ENCODE data around the gene CHRNB2. TPM values are rescaled to one million over a fixed set of nuclear protein-coding genes. Genes with fewer than 3 reads are reported as not detected.

Gene CHRNB2
- total and polyA plus RNA-seq, 2 experiments from 2014 or later, result 0.12 TPM; not detected in 1

- H3K27ac ChIP-seq, result no peak overlapping the region
- peaks cover 62% of the 10 kb centered on the region for H3K36me3 ChIP-seq
- peaks cover 17% of the 10 kb centered on the region for H3K4me1 ChIP-seq (ENCODE audit: low read depth)
- no peaks in the 10 kb centered on the region for H3K9me3 ChIP-seq (ENCODE audit: low read depth)
- no peak overlapping the region for H3K4me3 ChIP-seq
- no peak for DNase-seq (ENCODE audit: low read depth in 1 of 2, low spot score in 1 of 2)
- H3K27me3 ChIP-seq, result no peaks in the 10 kb centered on the region
- TF ChIP-seq CTCF (IDR thresholded peaks at IDR 0.05; ENCODE audit: low read depth, low read length), result no peak
Measured at GRCh38 chr1:154553056-154554030, 14.2 kb upstream of the CHRNB2 start.

- peak overlapping the region; percentile 81 for H3K27ac ChIP-seq
- H3K27me3 ChIP-seq, result no peaks in the 10 kb centered on the region
- peaks cover 39% of the 10 kb centered on the region for H3K36me3 ChIP-seq
- peak overlapping the region; percentile 63 for H3K4me3 ChIP-seq
- DNase-seq (ENCODE audit: low read depth in 1 of 2, low spot score in 1 of 2), result peak; percentile 63 to 70
- TF ChIP-seq CTCF (IDR thresholded peaks at IDR 0.05; ENCODE audit: low read depth, low read length), result no peak
- peaks cover 20% of the 10 kb centered on the region for H3K4me1 ChIP-seq (ENCODE audit: low read depth)
- no peaks in the 10 kb centered on the region for H3K9me3 ChIP-seq (ENCODE audit: low read depth)
Measured at GRCh38 chr1:154556422-154556821, 11.2 kb upstream of the CHRNB2 start.

GRCh38 chr1:154557248-154557938, 10.2 kb upstream of the CHRNB2 start:
- Histone ChIP-seq H3K9me3 (ENCODE audit: low read depth) (no peaks in the 10 kb centered on the region), H3K27ac (peak overlapping the region; percentile 81), H3K36me3 (peaks cover 33% of the 10 kb centered on the region), H3K27me3 (no peaks in the 10 kb centered on the region), H3K4me3 (peak overlapping the region; percentile 63), H3K4me1 (ENCODE audit: low read depth) (peaks cover 20% of the 10 kb centered on the region)
- no peak for TF ChIP-seq CTCF (IDR thresholded peaks at IDR 0.05; ENCODE audit: low read depth, low read length)
- DNase-seq (ENCODE audit: low read depth in 1 of 2, low spot score in 1 of 2), result no peak

- peak within 1 kb of the TSS; percentile 63 for H3K4me3 ChIP-seq
- no peak for TF ChIP-seq CTCF (IDR thresholded peaks at IDR 0.05; ENCODE audit: low read depth, low read length)
- peaks cover 25% of the 10 kb centered on the region for H3K36me3 ChIP-seq
- peak; percentile 25 to 61 for DNase-seq (ENCODE audit: low read depth in 1 of 2, low spot score in 1 of 2)
- no peaks in the 10 kb centered on the region for H3K27me3 ChIP-seq
- no peaks in the 10 kb centered on the region for H3K9me3 ChIP-seq (ENCODE audit: low read depth)
- peaks cover 20% of the 10 kb centered on the region for H3K4me1 ChIP-seq (ENCODE audit: low read depth)
- H3K27ac ChIP-seq, result peak within 1 kb of the TSS; percentile 88
Measured at GRCh38 chr1:154557939-154558719, 9.4 kb upstream of the CHRNB2 start, which contains the start of gene UBE2Q1. Gene UBE2Q1, minus strand, starts transcription at chr1:154558662. Its CDS starts 109 bp downstream, at chr1:154558553.
